ENCODE data around the gene NSD2.
"Not testable (repeated sequence)": the region's sequence is repeated elsewhere in the genome, so short reads cannot be mapped to it uniquely, and the experiment has no call there.

The NSD2 gene

GRCh38 chr4:1994938-1995337 lies 123.7 kb downstream of the NSD2 start:
- peaks cover 73% of the 10 kb centered on the region for H3K36me3 Mint-ChIP-seq (ENCODE audit: low read depth)
- H3K4me3 Mint-ChIP-seq = no peak overlapping the region
- H3K9me3 Mint-ChIP-seq = peaks cover 39% of the 10 kb centered on the region

GRCh38 chr4:1996866-1997611 lies 125.8 kb downstream of the NSD2 start:
- Mint-ChIP-seq H3K36me3 (ENCODE audit: low read depth) (peaks cover 78% of the 10 kb centered on the region), H3K4me1 (no peaks in the 10 kb centered on the region), H3K9me3 (peaks cover 50% of the 10 kb centered on the region), H3K27me3 (ENCODE audit: low read depth) (no peaks in the 10 kb centered on the region), H3K27ac (no peak overlapping the region), H3K4me3 (no peak overlapping the region)
- TF ChIP-seq, protein P1, sequence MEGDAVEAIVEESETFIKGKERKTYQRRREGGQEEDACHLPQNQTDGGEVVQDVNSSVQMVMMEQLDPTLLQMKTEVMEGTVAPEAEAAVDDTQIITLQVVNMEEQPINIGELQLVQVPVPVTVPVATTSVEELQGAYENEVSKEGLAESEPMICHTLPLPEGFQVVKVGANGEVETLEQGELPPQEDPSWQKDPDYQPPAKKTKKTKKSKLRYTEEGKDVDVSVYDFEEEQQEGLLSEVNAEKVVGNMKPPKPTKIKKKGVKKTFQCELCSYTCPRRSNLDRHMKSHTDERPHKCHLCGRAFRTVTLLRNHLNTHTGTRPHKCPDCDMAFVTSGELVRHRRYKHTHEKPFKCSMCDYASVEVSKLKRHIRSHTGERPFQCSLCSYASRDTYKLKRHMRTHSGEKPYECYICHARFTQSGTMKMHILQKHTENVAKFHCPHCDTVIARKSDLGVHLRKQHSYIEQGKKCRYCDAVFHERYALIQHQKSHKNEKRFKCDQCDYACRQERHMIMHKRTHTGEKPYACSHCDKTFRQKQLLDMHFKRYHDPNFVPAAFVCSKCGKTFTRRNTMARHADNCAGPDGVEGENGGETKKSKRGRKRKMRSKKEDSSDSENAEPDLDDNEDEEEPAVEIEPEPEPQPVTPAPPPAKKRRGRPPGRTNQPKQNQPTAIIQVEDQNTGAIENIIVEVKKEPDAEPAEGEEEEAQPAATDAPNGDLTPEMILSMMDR (IDR thresholded peaks at IDR 0.05; ENCODE audit: unreplicated experiment in 3 of 3) = no peak

More at GRCh38 chr4:1994938-1995337, 123.7 kb downstream of the NSD2 start:
- no peaks in the 10 kb centered on the region for H3K4me1 Mint-ChIP-seq
- H3K27ac Mint-ChIP-seq = no peak overlapping the region
- H3K27me3 Mint-ChIP-seq (ENCODE audit: low read depth) = no peaks in the 10 kb centered on the region
- TF ChIP-seq, protein P1 (IDR thresholded peaks at IDR 0.05; ENCODE audit: unreplicated experiment in 3 of 3) = no peak

GRCh38 chr4:1997712-1998111 lies 126.5 kb downstream of the NSD2 start:
- no peak overlapping the region for H3K27ac Mint-ChIP-seq
- H3K4me3 Mint-ChIP-seq = no peak overlapping the region
- H3K36me3 Mint-ChIP-seq (ENCODE audit: low read depth) = peaks cover 84% of the 10 kb centered on the region
- H3K4me1 Mint-ChIP-seq = no peaks in the 10 kb centered on the region
- TF ChIP-seq, protein P1 (IDR thresholded peaks at IDR 0.05; ENCODE audit: unreplicated experiment in 3 of 3) = no peak
- H3K9me3 Mint-ChIP-seq = peaks cover 55% of the 10 kb centered on the region
- H3K27me3 Mint-ChIP-seq (ENCODE audit: low read depth) = no peaks in the 10 kb centered on the region

- peaks cover 58% of the 10 kb centered on the region for H3K9me3 Mint-ChIP-seq
- peaks cover 90% of the 10 kb centered on the region for H3K36me3 Mint-ChIP-seq (ENCODE audit: low read depth)
- TF ChIP-seq, protein P1 (IDR thresholded peaks at IDR 0.05; ENCODE audit: unreplicated experiment in 3 of 3) = no peak
These were observed 127.1 kb downstream of the NSD2 start for GRCh38 chr4:1998296-1998695.

DNA sequence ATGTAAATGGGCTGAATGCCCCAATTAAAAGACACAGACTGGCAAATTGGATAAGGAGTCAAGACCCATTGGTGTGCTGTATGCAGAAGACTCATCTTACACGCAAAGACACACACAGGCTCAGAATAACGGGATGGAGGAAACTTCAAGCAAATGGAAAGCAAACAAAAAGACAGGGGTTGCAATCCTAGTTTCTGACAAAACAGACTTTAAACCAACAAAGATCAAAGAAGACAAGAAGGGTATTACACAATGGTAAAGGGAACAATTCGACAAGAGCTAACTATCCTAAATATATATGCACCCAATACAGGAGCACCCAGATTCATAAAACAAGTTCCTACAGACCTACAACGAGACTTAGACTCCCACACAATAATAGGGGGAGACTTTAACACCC lies 128.1 kb downstream of the NSD2 start:
- H3K4me1 Mint-ChIP-seq; H3K4me3 Mint-ChIP-seq; H3K27me3 Mint-ChIP-seq (ENCODE audit: low read depth); H3K27ac Mint-ChIP-seq: not testable (repeated sequence)
- peaks cover 58% of the 10 kb centered on the region for H3K9me3 Mint-ChIP-seq
- H3K36me3 Mint-ChIP-seq (ENCODE audit: low read depth) = peaks cover 93% of the 10 kb centered on the region

More at GRCh38 chr4:1998296-1998695, 127.1 kb downstream of the NSD2 start:
- H3K27ac Mint-ChIP-seq = peak overlapping the region in 1 of 3 experiments; percentile 58
- H3K4me1 Mint-ChIP-seq = no peaks in the 10 kb centered on the region
- no peaks in the 10 kb centered on the region for H3K27me3 Mint-ChIP-seq (ENCODE audit: low read depth)
- no peak overlapping the region for H3K4me3 Mint-ChIP-seq

DNA sequence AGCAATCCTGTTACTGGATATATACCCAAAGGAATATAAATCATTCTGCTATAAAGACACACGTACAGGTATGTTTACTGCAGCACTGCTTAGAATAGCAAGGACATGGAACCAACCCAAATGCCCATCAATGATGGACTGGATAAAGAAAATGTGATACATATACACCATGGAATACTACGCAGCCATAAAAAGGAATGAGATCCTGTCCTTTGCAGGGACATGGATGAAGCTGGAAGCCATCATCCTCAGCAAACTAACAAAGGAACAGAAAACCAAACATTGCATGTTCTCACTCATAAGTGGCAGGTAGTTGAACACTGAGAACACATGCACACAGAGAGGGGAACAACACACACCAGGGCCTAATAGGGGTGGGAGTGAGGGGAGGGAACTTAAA lies 132.2 kb downstream of the NSD2 start:
- H3K27me3 Mint-ChIP-seq (ENCODE audit: low read depth); H3K4me3 Mint-ChIP-seq; H3K27ac Mint-ChIP-seq: not testable (repeated sequence)
- peaks cover 34% of the 10 kb centered on the region for H3K9me3 Mint-ChIP-seq
- peaks cover 72% of the 10 kb centered on the region for H3K36me3 Mint-ChIP-seq (ENCODE audit: low read depth)
- H3K4me1 Mint-ChIP-seq = peaks cover 13% of the 10 kb centered on the region

GRCh38 chr4:2006367-2006766 lies 135.2 kb downstream of the NSD2 start:
- H3K4me3 Mint-ChIP-seq = peak overlapping the region; percentile 94 to 100 (median 98)
- H3K27me3 Mint-ChIP-seq (ENCODE audit: low read depth) = no peaks in the 10 kb centered on the region
- TF ChIP-seq, protein P1 (IDR thresholded peaks at IDR 0.05; ENCODE audit: unreplicated experiment in 3 of 3) = no peak
- peaks cover 42% of the 10 kb centered on the region for H3K36me3 Mint-ChIP-seq (ENCODE audit: low read depth)
- peaks cover 8% of the 10 kb centered on the region for H3K9me3 Mint-ChIP-seq
- H3K27ac Mint-ChIP-seq = no peak overlapping the region
- H3K4me1 Mint-ChIP-seq = peaks cover 18% of the 10 kb centered on the region
